GM12878 (cell line): ENCODE data around the gene PRICKLE3. TPM values are rescaled to one million over a fixed set of nuclear protein-coding genes. Genes with fewer than 3 reads are reported as not detected.

Experiments
- BHLHE40 ChIP-seq, 2 experiments: fragments of 450-650 bp in 1 of 2; IDR thresholded peaks; 2 replicates each; pipeline ENCODE4 v1.6.1; 2011 to 2017; ENCODE audit warnings: low read depth in 2 of 2, borderline replicate concordance in 1 of 2, improper control_type of control experiment in 1 of 2, low read length in 1 of 2, mild to moderate bottlenecking in 1 of 2
- CHD2 ChIP-seq: IDR thresholded peaks from 2 replicates; pipeline ENCODE4 v1.6.1; 2011; ENCODE audit warnings: low read depth, low read length, improper control_type of control experiment, borderline replicate concordance
- EGR1 ChIP-seq, 2 experiments: IDR thresholded peaks; 1 replicate in 1 of 2; 2 replicates in 1 of 2; pipeline ENCODE4 v1.6.1; 2011 to 2012; ENCODE audit warnings: low read depth in 2 of 2, low read length in 2 of 2, borderline replicate concordance in 1 of 2, mild to moderate bottlenecking in 1 of 2, moderate library complexity in 1 of 2
- ELK1 ChIP-seq: IDR thresholded peaks from 2 replicates; pipeline ENCODE4 v1.6.1; 2012; ENCODE audit warnings: low read depth, low read length, improper control_type of control experiment
- EP300 ChIP-seq, 2 experiments: fragments of 150-350 bp in 1 of 2; IDR thresholded peaks; 2 replicates each; pipeline ENCODE4 v1.6.1; 2011 to 2012; ENCODE audit warnings: low read depth in 2 of 2, low read length in 2 of 2, borderline replicate concordance in 1 of 2, improper control_type of control experiment in 1 of 2, inconsistent platforms in 1 of 2; ENCODE audit not compliant: control insufficient read depth in 1 of 2
- FOXK2 ChIP-seq: fragments of 450-650 bp; IDR thresholded peaks from 2 replicates; pipeline ENCODE4 v1.6.1; 2017; ENCODE audit warnings: mild to moderate bottlenecking, moderate library complexity
- FOXM1 ChIP-seq: IDR thresholded peaks from 2 replicates; pipeline ENCODE4 v1.6.1; 2012; ENCODE audit warnings: low read depth, mild to moderate bottlenecking, inconsistent platforms, low read length, moderate library complexity
- KDM1A ChIP-seq: fragments of 200-600 bp; sonication (generic); IDR thresholded peaks from 2 replicates; pipeline ENCODE4 v1.6.1; 2016; ENCODE audit warnings: borderline replicate concordance
- MEF2A ChIP-seq: IDR thresholded peaks from 2 replicates; pipeline ENCODE4 v1.6.1; 2011; ENCODE audit warnings: low read depth, mild to moderate bottlenecking, low read length, moderate library complexity; ENCODE audit not compliant: insufficient read depth
- MXI1 ChIP-seq: fragments of 150-350 bp; IDR thresholded peaks from 2 replicates; pipeline ENCODE4 v1.6.1; 2011; ENCODE audit warnings: low read depth, mild to moderate bottlenecking, inconsistent platforms, low read length, improper control_type of control experiment
- MYB ChIP-seq: fragments of 150-350 bp; IDR thresholded peaks from 2 replicates; pipeline ENCODE4 v1.6.1; 2014; ENCODE audit warnings: mild to moderate bottlenecking, low read depth, low read length, borderline replicate concordance
- NBN ChIP-seq: fragments of 450-650 bp; IDR thresholded peaks from 2 replicates; pipeline ENCODE4 v1.6.1; 2016
- NRF1 ChIP-seq: conservative IDR thresholded peaks from 2 replicates; pipeline ENCODE4 v1.6.1; 2011; ENCODE audit warnings: mild to moderate bottlenecking, low read depth, low read length, improper control_type of control experiment
- PAX5 ChIP-seq: IDR thresholded peaks from 2 replicates; pipeline ENCODE4 v1.6.1; 2011; ENCODE audit warnings: low read depth, low read length, borderline replicate concordance
- PML ChIP-seq: IDR thresholded peaks from 2 replicates; pipeline ENCODE4 v1.6.1; 2012; ENCODE audit warnings: low read length, inconsistent platforms
- POLR2AphosphoS5 ChIP-seq: IDR thresholded peaks from 2 replicates; pipeline ENCODE4 v1.6.1; 2011; ENCODE audit warnings: mild to moderate bottlenecking, low read length, inconsistent platforms
- RCOR1 ChIP-seq: conservative IDR thresholded peaks from 2 replicates; pipeline ENCODE4 v1.6.1; 2012; ENCODE audit warnings: low read depth, low read length, improper control_type of control experiment
- RELA ChIP-seq: fragments of 450-650 bp; IDR thresholded peaks from 2 replicates; pipeline ENCODE4 v1.8.0; 2014; ENCODE audit warnings: borderline replicate concordance; ENCODE audit not compliant: partially characterized antibody
- RELB ChIP-seq: fragments of 450-650 bp; IDR thresholded peaks from 2 replicates; pipeline ENCODE4 v1.6.1; 2017; ENCODE audit warnings: low read depth, mild to moderate bottlenecking, moderate library complexity
- SPI1 ChIP-seq: IDR thresholded peaks from 2 replicates; pipeline ENCODE4 v1.6.1; 2011; ENCODE audit warnings: low read depth, mild to moderate bottlenecking, low read length, moderate library complexity, borderline replicate concordance; ENCODE audit not compliant: insufficient read depth
- SREBF2 ChIP-seq: IDR thresholded peaks from 2 replicates; pipeline ENCODE4 v1.6.1; 2012; ENCODE audit warnings: mild to moderate bottlenecking, low read length
- SRF ChIP-seq, 2 experiments: IDR thresholded peaks; 2 replicates each; pipeline ENCODE4 v1.6.1; 2011; ENCODE audit warnings: low read depth in 2 of 2, low read length in 2 of 2, mild to moderate bottlenecking in 1 of 2, moderate library complexity in 1 of 2
- STAT1 ChIP-seq: fragments of 450-650 bp; conservative IDR thresholded peaks from 2 replicates; pipeline ENCODE4 v1.6.1; 2014; ENCODE audit warnings: antibody characterized with exemption, mild to moderate bottlenecking
- STAT3 ChIP-seq: IDR thresholded peaks from 2 replicates; pipeline ENCODE4 v1.6.1; 2011; ENCODE audit warnings: low read depth, low read length, improper control_type of control experiment
- SUPT20H ChIP-seq: IDR thresholded peaks from 2 replicates; pipeline ENCODE4 v1.6.1; 2011; ENCODE audit warnings: low read depth, mild to moderate bottlenecking, low read length, moderate library complexity, borderline replicate concordance; ENCODE audit not compliant: control insufficient read depth
- USF1 ChIP-seq: IDR thresholded peaks from 2 replicates; pipeline ENCODE4 v1.6.1; 2011; ENCODE audit warnings: borderline replicate concordance, low read depth, mild to moderate bottlenecking, moderate library complexity, mixed read lengths, low read length; ENCODE audit not compliant: insufficient read depth; ENCODE audit errors: extremely low read length
- YBX1 ChIP-seq: fragments of 450-650 bp; IDR thresholded peaks from 2 replicates; pipeline ENCODE4 v1.6.1; 2016; ENCODE audit warnings: antibody characterized with exemption
- ZNF274 ChIP-seq: IDR thresholded peaks from one replicate; pipeline ENCODE4 v1.8.0; 2011; ENCODE audit not compliant: insufficient read length, insufficient read depth
- polyA plus RNA-seq, 11 experiments: library from polyadenylated mRNA; depleted of rRNA in 4 of 11; unstranded in 6 of 11; stranded (reverse) in 5 of 11; fragments of >200 nt; fragmentation: Nextera tagmentation in 4 of 11; fragmentation: Illumina TruSeq in 1 of 11; extraction: Ambion mirVana in 4 of 11; extraction: Trizol in 1 of 11; gene quantifications; 1 replicate in 1 of 11; 2 replicates in 10 of 11; pipeline versions ENCODE4 v1.2.1 to v1.2.3, GENCODE V29; 2011 to 2016; ENCODE audit warnings: inconsistent platforms in 2 of 11, missing spikeins in 2 of 11, low read depth in 1 of 11
- total RNA-seq, 4 experiments: library from RNA; depleted of rRNA in 3 of 4; stranded (reverse); fragments of >200 nt in 3 of 4; fragmentation: Illumina TruSeq in 1 of 4; extraction: Trizol in 1 of 4; gene quantifications; 2 replicates each; pipeline versions ENCODE4 v1.2.1 to v1.2.3, GENCODE V29; 2013 to 2021

PRICKLE3 gene
- total and polyA plus RNA-seq, 10 of the 15 experiments (the other 5 are each of a cell fraction or from before 2014, with no cell fraction given): 0.69 to 17.4 (median 7.6) TPM

- no peak for TF ChIP-seq SUPT20H
- TF ChIP-seq SREBF2: no peak
- no peak for TF ChIP-seq KDM1A
- peak; percentile 23; the same call in 1 of the 2 replicates for TF ChIP-seq MXI1
- no peak for TF ChIP-seq SPI1
- TF ChIP-seq EGR1 (IDR thresholded peaks at IDR 0.05; ENCODE audit: borderline replicate concordance in 1 of 2, low read depth in 2 of 2, low read length in 2 of 2): no peak
- no peak for TF ChIP-seq EP300 (IDR thresholded peaks at IDR 0.05; ENCODE audit: borderline replicate concordance in 1 of 2, control insufficient read depth in 1 of 2, low read depth in 2 of 2, low read length in 2 of 2)
- TF ChIP-seq CHD2: peak; percentile 96
- TF ChIP-seq ELK1: 0 out of 2 replicates have a peak, but pooled peaks have one; percentile 17
- peak; percentile 74 for TF ChIP-seq POLR2AphosphoS5
- TF ChIP-seq YBX1: no peak
- no peak for TF ChIP-seq RCOR1
- no peak for TF ChIP-seq PML
- no peak for TF ChIP-seq MYB
- no peak for TF ChIP-seq STAT3
- TF ChIP-seq USF1: no peak
- no peak for TF ChIP-seq MEF2A
- TF ChIP-seq STAT1: no peak
- no peak for TF ChIP-seq PAX5
- TF ChIP-seq FOXM1: no peak
- no peak for TF ChIP-seq NBN
- no peak for TF ChIP-seq SRF (IDR thresholded peaks at IDR 0.05; ENCODE audit: low read depth in 2 of 2, low read length in 2 of 2)
- peak; percentile 59 for TF ChIP-seq FOXK2
- TF ChIP-seq RELB: peak; percentile 78; the same call in 1 of the 2 replicates
- TF ChIP-seq RELA: no peak
- TF ChIP-seq BHLHE40 (IDR thresholded peaks at IDR 0.05; ENCODE audit: borderline replicate concordance in 1 of 2, low read depth in 2 of 2, low read length in 1 of 2): peak in 1 of 2 experiments; percentile 30; a peak in 1 of 4 replicates
- TF ChIP-seq NRF1: no peak
- TF ChIP-seq ZNF274: no peak
These were observed 4.8 kb upstream of the PRICKLE3 start (continued) for GRCh38 chrX:49190821-49191573.
